Heart right ventricle (tissue), 16 donors: ENCODE data around the gene PIAS4. TPM values are rescaled to one million over a fixed set of nuclear protein-coding genes. Genes with fewer than 3 reads are reported as not detected.

Experiments used
- ATAC-seq, 8 donors: fragments of 200-7000 bp; cut with Tn5 transposase; one replicate each; pipeline ENCODE4 v1.9.1; 2020; ENCODE audit warnings: mild to moderate bottlenecking in 8 of 8, moderate library complexity in 8 of 8, moderate number of reproducible peaks in 1 of 8
- DNase-seq, 2 donors: peaks; one replicate each; pipeline ENCODE4 v3.0.0-alpha.2; 2020
- H3K27ac ChIP-seq, 10 donors: fragments of 200-600 bp; sonication (generic) in 2 of 10; one replicate each; pipeline versions ENCODE4 v1.5.0 to v1.8.0; 2020 to 2022; ENCODE audit warnings: mild to moderate bottlenecking in 3 of 10
- H3K27me3 ChIP-seq, 7 donors: fragments of 200-600 bp; one replicate each; pipeline ENCODE4 v1.8.0; 2021 to 2022; ENCODE audit warnings: mild to moderate bottlenecking in 2 of 7
- H3K36me3 ChIP-seq, 9 donors: fragments of 200-600 bp; sonication (generic) in 1 of 9; one replicate each; pipeline versions ENCODE4 v1.5.0 to v1.8.0; 2020 to 2022; ENCODE audit warnings: mild to moderate bottlenecking in 2 of 9
- H3K4me1 ChIP-seq, 9 donors: fragments of 200-600 bp; sonication (generic) in 1 of 9; one replicate each; pipeline versions ENCODE4 v1.5.0 to v1.8.0; 2020 to 2022; ENCODE audit warnings: mild to moderate bottlenecking in 4 of 9
- H3K4me3 ChIP-seq, 10 donors: fragments of 200-600 bp; sonication (generic) in 2 of 10; one replicate each; pipeline versions ENCODE4 v1.5.0 to v1.8.0; 2020 to 2022; ENCODE audit warnings: mild to moderate bottlenecking in 7 of 10, moderate library complexity in 2 of 10
- H3K9me3 ChIP-seq, 11 donors: fragments of 200-600 bp in 10 of 11; sonication (generic) in 2 of 11; one replicate each; pipeline versions ENCODE4 v1.5.0 to v1.8.0; 2013 to 2022; ENCODE audit warnings: mild to moderate bottlenecking in 2 of 11, control low read depth in 1 of 11, moderate library complexity in 1 of 11
- WGBS, 2 donors: extraction: QIAGEN DNeasy Blood & Tissue Kit; methylation state at CpG; one replicate each; pipeline ENCODE4 v1.1.7; 2013; ENCODE audit warnings: inconsistent platforms in 1 of 2; 5-methylcytosine and 5-hydroxymethylcytosine counted together
- intact Hi-C, 10 donors: fragments of 100-400 bp; cut with DNase I; formaldehyde crosslinking; loops; one replicate each; pipeline versions ENCODE4 v1.11.1 to v1.14.2; 2022
- polyA plus RNA-seq, 2 donors: library from polyadenylated mRNA; stranded (reverse); fragments of 200-250 nt; gene quantifications; one replicate each; pipeline ENCODE4 v1.2.3, GENCODE V29; 2013
- total RNA-seq, 10 donors: library from RNA; stranded (reverse); fragmentation: NEBNext Ultra II Directional in 3 of 10; extraction: Animal tissue kit (Norgen Biotek cat#: 25700) in 3 of 10; gene quantifications; one replicate each; pipeline versions ENCODE4 v1.2.1 to v1.2.4, GENCODE V29; 2021 to 2023
- TF ChIP-seq, protein P1 (sequence below), 9 donors: fragments of 200-600 bp; sonication (generic) in 2 of 9; IDR thresholded peaks; one replicate each; pipeline versions ENCODE4 v1.5.0 to v1.8.0; 2021 to 2022; ENCODE audit warnings: antibody characterized with exemption in 9 of 9, mild to moderate bottlenecking in 5 of 9, moderate library complexity in 1 of 9
- donor health status: Arrhythmogenic right ventricular cardiomyopathy.
- donor health status: ischemic (EF 13 %, LVEDD 7.1; RV severe dilation, severe dysfunction).
- donor health status: healthy with polysubstance abuse.
- donor health status: DM: no; HTN: yes; CAD: no.
- donor health status: DM: no; HTN: no; CAD: no.
- donor health status: ischemic (EF 25% LVEDD 6.9; RV normal size, moderate dysfunction).
- donor health status: ischemic (EF 25% LVEDD 5.7; RV mildly dilated, moderate dysfunction).
- donor health status: healthy.
- donor health status: DM: yes; HTN: yes; CAD: no.
- donor health status: Ischemic cardiomyopathy.
- donor health status: ischemic (EF 35%, LVEDD 5.7; RV mildly dilated, moderate dysfunction).
- donor health status: nonischemic (EF 11% LVEDD 7.7; RV severe dilation, severe dysfunction).
- donor health status: DM: yes; HTN: yes; CAD: no.
- donor health status: PGD.
- donor health status: ischemic (EF 29% LVEDD 5.4; RV normal size, mild dysfunction).
- donor health status: nonischemic (EF 23%, LVEDD 6.1; RV moderate dilation, normal function).

The PIAS4 gene
- total and polyA plus RNA-seq, 12 donors: 8.5 to 22.8 (median 13.4) TPM

DNA sequence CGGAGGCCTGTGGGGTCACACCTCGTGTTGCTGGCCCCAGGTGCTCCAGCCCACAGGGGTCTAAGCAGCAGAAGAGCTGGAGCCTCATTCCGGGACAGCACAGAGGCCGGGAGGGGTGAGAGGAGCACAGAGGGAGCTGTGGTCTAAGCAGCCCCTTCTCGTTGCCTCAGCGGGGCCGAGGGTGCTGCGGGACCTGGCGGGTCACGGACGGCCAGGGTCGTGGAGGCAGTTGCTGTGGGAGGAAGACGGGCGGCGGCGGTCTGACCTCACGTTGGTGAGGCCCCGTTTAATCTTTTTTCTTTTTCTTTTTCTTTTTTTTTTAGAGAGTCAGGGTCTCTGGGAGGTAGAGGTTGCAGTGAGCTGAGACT is 21.7 kb downstream of the PIAS4 start:
- peaks cover 0 to 3% (median 0%) of the 10 kb centered on the region in 9 donors for H3K4me1 ChIP-seq
- no peak overlapping the region for H3K4me3 ChIP-seq
- no peaks in the 10 kb centered on the region for H3K27me3 ChIP-seq
- H3K27ac ChIP-seq: no peak overlapping the region
- WGBS, 2 donors: 93 to 94% methylated on average over 18 of the region's 18 CpGs
- ATAC-seq (no peak), DNase-seq (no peak)
- TF ChIP-seq, protein P1, sequence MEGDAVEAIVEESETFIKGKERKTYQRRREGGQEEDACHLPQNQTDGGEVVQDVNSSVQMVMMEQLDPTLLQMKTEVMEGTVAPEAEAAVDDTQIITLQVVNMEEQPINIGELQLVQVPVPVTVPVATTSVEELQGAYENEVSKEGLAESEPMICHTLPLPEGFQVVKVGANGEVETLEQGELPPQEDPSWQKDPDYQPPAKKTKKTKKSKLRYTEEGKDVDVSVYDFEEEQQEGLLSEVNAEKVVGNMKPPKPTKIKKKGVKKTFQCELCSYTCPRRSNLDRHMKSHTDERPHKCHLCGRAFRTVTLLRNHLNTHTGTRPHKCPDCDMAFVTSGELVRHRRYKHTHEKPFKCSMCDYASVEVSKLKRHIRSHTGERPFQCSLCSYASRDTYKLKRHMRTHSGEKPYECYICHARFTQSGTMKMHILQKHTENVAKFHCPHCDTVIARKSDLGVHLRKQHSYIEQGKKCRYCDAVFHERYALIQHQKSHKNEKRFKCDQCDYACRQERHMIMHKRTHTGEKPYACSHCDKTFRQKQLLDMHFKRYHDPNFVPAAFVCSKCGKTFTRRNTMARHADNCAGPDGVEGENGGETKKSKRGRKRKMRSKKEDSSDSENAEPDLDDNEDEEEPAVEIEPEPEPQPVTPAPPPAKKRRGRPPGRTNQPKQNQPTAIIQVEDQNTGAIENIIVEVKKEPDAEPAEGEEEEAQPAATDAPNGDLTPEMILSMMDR (IDR thresholded peaks at IDR 0.05): no peak
- intact Hi-C loops: no loop called here
- H3K36me3 ChIP-seq: peaks cover 0 to 92% (median 28%) of the 10 kb centered on the region in 9 donors
- H3K9me3 ChIP-seq: no peaks in the 10 kb centered on the region

DNA sequence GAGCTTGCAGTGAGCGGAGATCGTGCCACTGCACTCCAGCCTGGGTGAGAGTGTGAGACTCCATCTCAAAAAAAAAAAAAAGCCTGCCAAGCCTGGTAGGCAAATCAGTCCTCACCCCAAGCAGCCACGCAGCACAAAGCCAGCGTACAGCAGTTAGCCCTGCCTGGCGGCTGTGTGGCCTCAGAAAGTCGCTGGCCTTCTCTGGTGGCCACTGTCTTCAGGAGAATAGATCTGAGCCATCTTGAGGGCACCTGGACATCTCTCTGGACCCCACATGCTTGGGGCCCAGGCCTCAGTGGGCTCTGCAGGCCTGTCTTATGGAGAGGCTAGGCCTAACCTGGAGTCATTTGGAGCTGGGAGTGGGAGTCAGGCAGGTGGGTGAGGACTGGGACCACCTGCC is 23.0 kb downstream of the PIAS4 start:
- Histone ChIP-seq H3K4me1 (no peaks in the 10 kb centered on the region), H3K9me3 (no peaks in the 10 kb centered on the region), H3K27me3 (no peaks in the 10 kb centered on the region), H3K4me3 (no peak overlapping the region), H3K27ac (no peak overlapping the region), H3K36me3 (peaks cover 0 to 93% (median 33%) of the 10 kb centered on the region in 9 donors)
- ATAC-seq (no peak), DNase-seq (no peak)
- TF ChIP-seq, protein P1 (IDR thresholded peaks at IDR 0.05): no peak
- WGBS, 2 donors: 96 to 97% methylated on average over 6 of the region's 6 CpGs
- intact Hi-C loops: no loop called here

DNA sequence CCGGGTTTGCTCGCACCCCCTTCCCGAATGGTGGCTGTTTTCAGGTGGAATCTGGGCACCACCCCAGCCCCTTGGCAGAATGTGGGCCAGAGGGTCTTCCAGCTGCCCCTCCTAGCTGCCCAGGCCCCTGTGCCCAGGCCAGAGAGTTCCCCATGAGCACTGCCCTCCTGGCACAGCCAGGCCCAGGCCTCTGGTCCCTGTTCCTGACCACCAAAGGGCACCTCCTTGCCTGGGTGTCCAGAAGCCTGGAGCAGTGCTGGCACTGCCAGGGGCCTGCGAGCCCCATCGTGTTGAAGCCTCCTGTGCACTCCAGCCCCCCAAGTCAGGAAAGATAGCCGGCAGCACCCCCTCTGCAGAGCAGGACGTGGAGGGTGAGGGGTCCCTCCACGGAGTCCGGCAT is 23.4 kb downstream of the PIAS4 start:
- Histone ChIP-seq H3K36me3 (peaks cover 0 to 92% (median 33%) of the 10 kb centered on the region in 9 donors), H3K9me3 (no peaks in the 10 kb centered on the region), H3K27me3 (no peaks in the 10 kb centered on the region), H3K27ac (no peak overlapping the region), H3K4me1 (no peaks in the 10 kb centered on the region), H3K4me3 (no peak overlapping the region)
- 77 to 85% methylated on average over 9 of the region's 9 CpGs for WGBS, 2 donors
- ATAC-seq: no peak
- DNase-seq: no peak
- intact Hi-C loops: no loop called here
- TF ChIP-seq, protein P1 (IDR thresholded peaks at IDR 0.05): no peak

DNA sequence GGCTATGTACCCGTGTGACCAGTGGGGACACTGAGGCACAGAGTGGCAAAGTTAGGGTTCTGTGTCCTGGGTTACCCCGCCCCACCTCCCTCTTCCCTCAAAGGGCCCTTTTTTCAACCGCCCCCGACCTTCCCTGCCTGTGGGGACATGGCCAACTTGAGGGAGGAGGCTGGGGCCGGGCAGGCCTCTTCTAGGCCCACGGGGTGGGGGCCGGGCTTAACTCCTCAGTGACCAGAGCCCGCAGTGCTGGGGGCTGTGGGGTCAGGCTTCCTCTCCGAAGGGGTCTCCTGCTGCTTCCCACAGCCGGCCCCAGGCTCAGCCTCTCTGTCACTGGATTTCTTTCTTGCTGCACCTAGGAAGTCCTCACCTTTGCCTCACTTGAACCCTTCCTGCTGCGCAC is 23.9 kb downstream of the PIAS4 start:
- ATAC-seq (no peak), DNase-seq (no peak)
- Histone ChIP-seq H3K4me3 (no peak overlapping the region), H3K36me3 (peaks cover 0 to 89% (median 33%) of the 10 kb centered on the region in 9 donors), H3K27ac (no peak overlapping the region), H3K9me3 (no peaks in the 10 kb centered on the region), H3K4me1 (no peaks in the 10 kb centered on the region), H3K27me3 (no peaks in the 10 kb centered on the region)
- TF ChIP-seq, protein P1 (IDR thresholded peaks at IDR 0.05): no peak
- 67 to 69% methylated on average over 11 of the region's 11 CpGs for WGBS, 2 donors
- intact Hi-C loops: no loop called here
